Smooth muscle cell of the brain vasculature (primary cell): ENCODE data around the gene KCNAB1.

ENCODE experiments used
- DNase-seq: peaks from one replicate; pipeline ENCODE4 v3.0.0-alpha.2; 2012; ENCODE audit warnings: low read depth, low spot score

KCNAB1 gene

GRCh38 chr3:156449710-156450574 is 329.6 kb downstream of the KCNAB1 start:
- DNase-seq, result no peak

GRCh38 chr3:156455839-156456238 is 335.5 kb downstream of the KCNAB1 start:
- DNase-seq, result no peak

- no peak for DNase-seq
Measured at GRCh38 chr3:156456771-156457224, 336.4 kb downstream of the KCNAB1 start.

- no peak for DNase-seq
Measured at GRCh38 chr3:156459434-156459833, 339.1 kb downstream of the KCNAB1 start.

DNA sequence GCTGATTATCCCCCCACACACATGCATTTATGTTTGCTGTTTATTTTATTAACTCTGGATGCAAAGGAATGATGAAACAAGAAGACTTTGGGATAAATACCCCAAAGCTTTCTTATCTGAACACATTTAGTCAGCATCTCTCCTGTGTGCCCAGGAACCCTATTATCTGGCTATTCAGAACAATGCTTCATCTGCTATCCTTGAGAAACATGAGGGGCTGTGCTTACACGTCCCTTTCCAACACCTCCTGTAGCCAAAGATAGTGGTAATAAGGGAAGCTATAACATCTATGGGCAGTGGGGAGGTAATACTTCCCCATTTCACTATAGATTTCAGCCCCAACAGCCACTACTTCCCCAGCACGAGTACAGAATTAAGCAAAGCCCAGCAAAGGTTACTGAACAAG is 339.8 kb downstream of the KCNAB1 start:
- no peak for DNase-seq

DNA sequence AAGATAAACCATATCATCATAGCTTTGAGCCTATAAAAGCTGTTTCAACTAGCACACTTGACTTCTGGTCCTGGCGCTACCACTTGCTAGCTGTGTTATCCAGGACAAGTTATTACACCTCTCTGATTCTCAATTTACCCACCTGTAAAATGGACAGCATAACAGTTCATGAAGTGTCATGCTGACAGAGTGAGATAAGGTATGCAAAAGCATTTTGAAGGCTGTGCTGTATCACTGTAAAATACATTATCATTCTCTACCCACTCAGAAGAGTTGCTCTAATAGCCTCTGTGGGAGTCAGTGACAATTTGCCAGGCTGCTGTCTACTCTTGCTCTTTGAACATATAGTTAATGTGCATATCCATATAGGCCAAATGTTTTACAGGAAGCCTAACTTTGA is 341.5 kb downstream of the KCNAB1 start:
- DNase-seq, result no peak

- no peak for DNase-seq
Measured at GRCh38 chr3:156463123-156463522, 342.7 kb downstream of the KCNAB1 start.

DNA sequence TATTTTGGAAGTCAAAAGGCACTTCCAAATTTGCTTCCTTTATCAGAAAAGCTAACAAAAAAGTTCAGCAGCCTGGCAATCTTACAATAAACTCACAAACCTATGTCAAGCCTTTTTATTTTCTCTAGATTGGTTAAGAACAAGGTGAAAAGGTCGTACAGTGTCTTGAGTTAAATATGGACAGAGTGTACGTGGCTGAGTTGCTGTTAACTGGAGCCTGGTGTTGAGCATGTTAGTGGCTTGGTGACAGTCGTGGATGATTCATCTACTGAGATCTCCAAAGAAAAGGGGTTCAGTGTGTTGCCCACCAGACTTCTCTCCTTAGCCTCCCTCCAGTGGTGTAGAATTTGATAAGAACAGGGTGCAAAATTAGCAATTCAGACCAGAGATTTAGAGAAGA is 344.8 kb downstream of the KCNAB1 start:
- no peak for DNase-seq

DNA sequence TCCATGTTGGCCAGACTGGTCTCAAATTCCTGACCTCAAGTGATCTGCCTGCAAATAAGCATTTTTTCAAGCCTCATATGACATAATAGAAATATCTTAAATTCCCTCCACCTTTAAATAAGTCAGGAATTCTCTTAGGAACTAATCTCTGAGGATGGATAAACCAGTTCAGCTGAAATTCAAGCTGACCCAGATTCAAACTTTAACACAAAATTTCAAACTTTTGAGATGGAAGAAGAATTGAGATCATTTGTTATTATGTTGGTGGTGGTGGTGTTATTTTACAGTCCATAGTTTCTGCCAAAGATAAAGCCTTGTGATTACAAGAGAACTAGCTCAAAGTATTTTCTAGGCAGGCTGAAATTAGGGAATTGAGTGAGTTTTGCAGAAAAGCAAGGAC is 349.1 kb downstream of the KCNAB1 start:
- DNase-seq, result no peak

DNA sequence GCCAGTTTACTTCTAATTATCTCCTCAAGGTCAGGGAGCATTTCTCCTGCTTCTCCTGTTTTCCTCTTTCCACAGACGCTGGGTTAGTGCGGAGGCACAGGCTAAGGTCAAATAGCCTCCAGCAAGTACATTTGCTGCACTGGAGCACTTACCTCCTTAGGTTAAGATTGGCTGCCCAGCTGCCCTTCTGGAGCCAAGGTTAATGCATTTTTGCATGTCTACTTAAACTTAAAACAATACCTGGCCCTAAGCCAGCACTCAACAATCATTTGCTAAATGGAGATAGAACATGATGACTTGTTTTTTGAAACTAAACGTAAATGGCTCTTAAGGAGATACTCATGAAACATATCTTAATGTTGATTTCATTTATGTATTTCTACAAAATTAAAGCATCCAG is 351.1 kb downstream of the KCNAB1 start:
- DNase-seq, result no peak

DNA sequence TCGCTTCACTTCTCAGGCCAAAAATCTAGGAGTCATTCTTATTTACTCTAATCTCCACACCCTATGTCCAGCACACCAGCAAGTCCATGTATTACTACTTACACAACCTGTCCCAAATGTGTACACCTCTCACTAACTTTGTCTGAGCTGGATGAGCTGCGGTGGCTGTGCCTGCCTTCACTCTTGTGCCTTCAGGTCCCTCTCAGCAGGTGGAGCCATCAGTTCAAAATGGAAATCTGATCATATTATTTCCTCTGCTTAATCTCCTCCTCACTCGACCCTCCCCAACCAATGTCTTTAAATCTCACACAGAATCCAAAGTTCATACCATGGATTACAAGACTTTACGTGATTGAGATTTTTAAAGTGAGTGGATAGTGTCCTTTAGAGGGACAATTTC is 351.8 kb downstream of the KCNAB1 start:
- DNase-seq, result no peak

DNA sequence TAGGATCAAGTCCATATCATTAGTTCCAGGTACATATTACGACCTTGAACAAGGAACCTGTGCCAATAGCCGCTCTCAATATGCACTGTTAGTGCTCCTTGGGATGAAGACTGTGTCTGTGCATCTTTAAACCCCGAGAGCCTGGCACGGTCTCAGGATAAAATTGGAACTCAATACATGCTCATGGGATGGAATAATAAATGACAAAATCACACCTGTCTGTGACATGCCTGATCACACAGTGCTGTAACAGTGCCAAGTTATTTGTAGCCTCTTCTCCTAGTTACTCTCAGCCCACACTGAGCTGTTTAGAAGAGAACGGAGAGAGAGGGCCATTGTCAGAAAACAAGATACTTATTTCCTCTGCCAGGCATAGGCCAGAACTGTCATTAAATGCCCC is 352.3 kb downstream of the KCNAB1 start:
- no peak for DNase-seq

DNA sequence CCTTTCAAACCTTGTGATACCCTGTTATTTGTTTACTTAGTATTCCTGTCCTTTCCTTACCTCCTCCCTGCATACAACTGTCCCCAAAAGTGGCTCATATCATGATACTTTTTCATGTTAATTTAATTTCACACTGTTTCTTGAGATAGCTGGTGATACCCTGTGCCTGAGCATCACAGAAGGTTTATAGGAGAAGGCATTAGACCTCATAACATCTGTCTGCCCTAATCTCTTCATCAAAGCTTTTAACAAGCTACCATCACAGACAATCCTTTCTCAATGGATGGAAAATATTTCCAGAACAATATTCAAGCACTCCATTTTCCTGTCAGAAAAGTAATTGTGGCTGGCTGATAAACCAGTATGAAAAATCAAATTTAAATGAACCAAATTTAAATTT is 353.0 kb downstream of the KCNAB1 start:
- DNase-seq, result no peak

DNA sequence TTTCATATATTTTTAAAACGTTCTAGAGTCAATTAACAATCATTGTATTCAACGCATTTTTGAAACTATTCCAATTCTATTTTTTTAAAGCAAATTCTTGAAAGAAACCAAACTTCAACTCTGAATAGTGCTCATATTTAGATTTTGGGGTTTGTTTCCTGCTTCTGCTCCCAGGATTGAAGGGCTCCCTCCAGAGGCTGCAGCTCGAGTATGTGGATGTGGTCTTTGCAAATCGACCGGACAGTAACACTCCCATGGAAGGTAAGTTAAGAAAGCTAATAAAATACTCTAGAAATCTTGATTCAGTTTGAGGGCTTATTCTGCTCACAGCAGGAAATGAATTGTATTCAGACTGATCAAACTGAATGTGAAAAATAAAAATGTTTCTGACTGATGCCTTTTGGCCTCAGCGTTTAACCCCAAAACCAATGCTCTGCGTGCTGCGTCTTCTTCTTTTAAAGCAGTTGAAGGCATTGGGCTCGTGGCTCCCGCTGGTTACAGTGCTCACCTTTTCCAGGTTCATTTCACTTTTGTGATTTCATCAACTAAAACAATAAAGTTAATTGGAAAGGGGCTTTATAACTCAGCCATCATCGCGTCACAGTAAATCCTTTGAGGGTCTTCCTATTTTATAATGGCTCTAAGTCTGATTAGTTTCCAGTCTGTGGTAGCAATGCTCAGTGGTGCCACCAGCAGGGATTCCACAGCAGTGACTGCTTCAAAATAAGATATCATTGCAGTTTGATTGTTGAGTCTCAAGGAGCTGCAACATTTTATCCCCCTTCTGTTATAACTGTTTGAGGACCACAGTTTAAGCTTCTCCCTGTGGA is 354.4 kb downstream of the KCNAB1 start:
- DNase-seq, result no peak

- DNase-seq, result no peak
Measured at GRCh38 chr3:156477323-156477722, 356.9 kb downstream of the KCNAB1 start.

DNA sequence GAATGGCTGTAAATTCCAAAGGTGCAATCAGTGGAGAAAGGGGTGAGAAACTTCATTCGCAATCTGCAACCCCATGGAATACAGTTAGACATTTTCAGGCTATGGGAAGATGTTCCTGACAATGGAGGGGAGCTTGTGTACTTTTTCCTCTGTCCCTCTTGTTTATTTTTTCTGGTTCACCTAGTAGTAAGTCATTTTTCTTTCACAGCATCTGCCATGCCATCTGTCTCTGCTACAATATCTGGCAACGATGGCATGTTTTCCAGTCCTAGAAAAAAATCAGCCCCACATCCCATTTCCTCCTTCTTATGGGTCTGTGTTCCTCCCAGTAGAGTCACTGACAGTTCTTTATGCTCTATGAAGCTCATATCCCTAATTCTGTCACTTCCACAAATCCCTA is 358.5 kb downstream of the KCNAB1 start:
- DNase-seq, result no peak

GRCh38 chr3:156479604-156480003 is 359.2 kb downstream of the KCNAB1 start:
- no peak for DNase-seq

DNA sequence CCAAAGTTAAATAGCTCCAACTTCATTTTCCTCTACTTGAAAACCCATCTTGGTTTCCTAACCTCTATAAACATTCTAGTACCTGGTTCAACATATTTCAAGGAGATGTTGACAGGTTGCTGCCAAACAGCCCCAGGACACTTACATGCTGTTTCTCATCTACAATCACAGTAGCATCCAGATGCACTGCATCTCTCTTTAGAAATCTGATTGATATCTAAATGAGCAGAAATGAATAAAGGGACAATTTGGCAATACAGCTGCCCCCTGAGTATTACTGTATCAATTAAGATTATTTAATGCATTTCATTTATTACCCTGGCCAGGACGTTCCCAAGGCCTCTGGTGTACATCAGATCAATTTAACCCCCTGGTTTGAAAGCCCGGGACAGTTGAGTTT is 360.6 kb downstream of the KCNAB1 start:
- DNase-seq, result no peak

GRCh38 chr3:156483002-156483401 is 362.6 kb downstream of the KCNAB1 start:
- DNase-seq, result no peak

DNA sequence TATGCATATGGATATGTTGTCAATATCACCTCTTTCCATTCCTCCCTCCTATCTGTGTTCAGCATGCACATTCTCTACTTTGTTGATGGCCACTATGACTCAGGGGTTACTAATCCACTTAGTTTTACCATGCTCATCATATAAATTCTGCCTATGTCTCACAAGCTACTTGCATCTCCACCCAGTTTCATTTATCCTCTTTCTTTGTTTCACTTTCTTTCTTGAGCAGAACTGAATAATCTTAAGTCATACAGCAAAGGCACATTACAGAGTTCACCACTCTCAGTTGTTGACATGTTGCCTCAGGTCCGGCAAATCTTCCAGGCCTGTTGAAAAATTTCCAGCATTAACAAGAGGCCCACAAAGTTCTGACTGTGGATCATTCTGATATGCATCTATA is 363.0 kb downstream of the KCNAB1 start:
- DNase-seq, result peak; percentile 13

- no peak for DNase-seq
Measured at GRCh38 chr3:156483961-156484787, 363.8 kb downstream of the KCNAB1 start.

- DNase-seq, result no peak
Measured at GRCh38 chr3:156488767-156489166, 368.4 kb downstream of the KCNAB1 start.
